ENCODE measurements around the gene GOLGA2.

- TF ChIP-seq, protein P1, sequence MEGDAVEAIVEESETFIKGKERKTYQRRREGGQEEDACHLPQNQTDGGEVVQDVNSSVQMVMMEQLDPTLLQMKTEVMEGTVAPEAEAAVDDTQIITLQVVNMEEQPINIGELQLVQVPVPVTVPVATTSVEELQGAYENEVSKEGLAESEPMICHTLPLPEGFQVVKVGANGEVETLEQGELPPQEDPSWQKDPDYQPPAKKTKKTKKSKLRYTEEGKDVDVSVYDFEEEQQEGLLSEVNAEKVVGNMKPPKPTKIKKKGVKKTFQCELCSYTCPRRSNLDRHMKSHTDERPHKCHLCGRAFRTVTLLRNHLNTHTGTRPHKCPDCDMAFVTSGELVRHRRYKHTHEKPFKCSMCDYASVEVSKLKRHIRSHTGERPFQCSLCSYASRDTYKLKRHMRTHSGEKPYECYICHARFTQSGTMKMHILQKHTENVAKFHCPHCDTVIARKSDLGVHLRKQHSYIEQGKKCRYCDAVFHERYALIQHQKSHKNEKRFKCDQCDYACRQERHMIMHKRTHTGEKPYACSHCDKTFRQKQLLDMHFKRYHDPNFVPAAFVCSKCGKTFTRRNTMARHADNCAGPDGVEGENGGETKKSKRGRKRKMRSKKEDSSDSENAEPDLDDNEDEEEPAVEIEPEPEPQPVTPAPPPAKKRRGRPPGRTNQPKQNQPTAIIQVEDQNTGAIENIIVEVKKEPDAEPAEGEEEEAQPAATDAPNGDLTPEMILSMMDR (IDR thresholded peaks at IDR 0.05; ENCODE audit: insufficient read depth, low read length): no peak
- TF ChIP-seq REST (IDR thresholded peaks at IDR 0.05; ENCODE audit: insufficient replicate concordance, low read depth) (no peak), GABPA (IDR thresholded peaks at IDR 0.05; ENCODE audit: low read depth) (no peak), POLR2AphosphoS5 (IDR thresholded peaks at IDR 0.05; ENCODE audit: low read depth) (no peak)
These were observed 4.3 kb downstream of the GOLGA2 start for GRCh38 chr9:128271512-128271911.

All from HL-60 (cell line).